ENCODE results near the gene SRA1.

DNA sequence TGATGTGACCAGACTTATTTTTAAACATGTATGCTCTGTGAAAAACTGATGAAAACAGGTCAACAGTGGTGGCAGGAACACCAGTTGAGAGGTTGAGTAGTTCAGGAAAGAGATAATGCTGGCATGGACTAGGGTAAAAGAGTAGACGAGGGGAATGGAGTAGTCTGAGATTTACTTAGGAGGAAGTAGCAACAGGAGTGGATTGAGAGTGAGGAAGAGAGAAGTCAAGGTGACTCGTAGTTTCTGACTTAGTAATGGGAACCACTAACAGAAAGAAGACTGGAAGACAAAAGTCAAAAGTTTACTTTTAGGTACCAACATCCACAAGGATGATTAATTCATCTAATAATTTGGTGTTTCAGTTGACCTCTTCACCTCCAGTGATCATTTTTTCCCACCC, 3.6 kb downstream of the SRA1 start:
- TF ChIP-seq CTCF (conservative IDR thresholded peaks at IDR 0.05; ENCODE audit: low read length) (no peak), EZH2phosphoT487 (IDR thresholded peaks at IDR 0.05; ENCODE audit: borderline replicate concordance, low read depth, low read length) (no peak)
